ENCODE measurements around the gene LCA5. TPM values are rescaled to one million over a fixed set of nuclear protein-coding genes. Genes with fewer than 3 reads are reported as not detected.

The LCA5 gene
- total RNA-seq, 6 donors from 2014 or later: 2.9 to 16.6 (median 5.1) TPM

DNA sequence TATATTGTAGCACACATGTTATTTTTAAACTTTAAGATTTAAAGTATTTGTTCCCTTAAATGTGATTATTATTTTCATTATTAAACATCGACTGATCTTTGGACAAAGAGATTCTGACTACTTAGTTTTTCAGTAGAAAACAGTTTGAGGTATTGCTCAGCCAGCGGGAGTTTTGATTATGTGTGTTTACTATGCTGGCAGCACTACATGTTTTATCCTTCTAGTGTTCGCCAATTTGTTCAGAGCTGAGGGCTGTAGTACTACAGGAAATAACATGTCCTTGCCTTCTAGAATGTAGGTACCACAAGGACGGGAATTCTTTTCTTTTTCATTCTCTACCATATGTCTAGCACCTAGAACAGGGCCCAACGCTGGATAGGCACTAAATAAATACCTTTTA is 11.1 kb upstream of the LCA5 start:
- Histone ChIP-seq H3K27me3 (no peaks in the 10 kb centered on the region), H3K9me3 (no peaks in the 10 kb centered on the region), H3K4me1 (peaks cover 8 to 18% (median 13%) of the 10 kb centered on the region in 4 donors), H3K36me3 (peaks cover 0 to 5% (median 0%) of the 10 kb centered on the region in 4 donors), H3K4me3 (no peak overlapping the region), H3K27ac (no peak overlapping the region)
- 83 to 86% methylated on average over 5 of the region's 5 CpGs for WGBS, 2 donors
- DNase-seq (no peak), ATAC-seq (ENCODE audit: low FRiP score in 2 of 2) (no peak)
- TF ChIP-seq, protein P1, sequence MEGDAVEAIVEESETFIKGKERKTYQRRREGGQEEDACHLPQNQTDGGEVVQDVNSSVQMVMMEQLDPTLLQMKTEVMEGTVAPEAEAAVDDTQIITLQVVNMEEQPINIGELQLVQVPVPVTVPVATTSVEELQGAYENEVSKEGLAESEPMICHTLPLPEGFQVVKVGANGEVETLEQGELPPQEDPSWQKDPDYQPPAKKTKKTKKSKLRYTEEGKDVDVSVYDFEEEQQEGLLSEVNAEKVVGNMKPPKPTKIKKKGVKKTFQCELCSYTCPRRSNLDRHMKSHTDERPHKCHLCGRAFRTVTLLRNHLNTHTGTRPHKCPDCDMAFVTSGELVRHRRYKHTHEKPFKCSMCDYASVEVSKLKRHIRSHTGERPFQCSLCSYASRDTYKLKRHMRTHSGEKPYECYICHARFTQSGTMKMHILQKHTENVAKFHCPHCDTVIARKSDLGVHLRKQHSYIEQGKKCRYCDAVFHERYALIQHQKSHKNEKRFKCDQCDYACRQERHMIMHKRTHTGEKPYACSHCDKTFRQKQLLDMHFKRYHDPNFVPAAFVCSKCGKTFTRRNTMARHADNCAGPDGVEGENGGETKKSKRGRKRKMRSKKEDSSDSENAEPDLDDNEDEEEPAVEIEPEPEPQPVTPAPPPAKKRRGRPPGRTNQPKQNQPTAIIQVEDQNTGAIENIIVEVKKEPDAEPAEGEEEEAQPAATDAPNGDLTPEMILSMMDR (IDR thresholded peaks at IDR 0.05): no peak
- TF ChIP-seq EP300 (IDR thresholded peaks at IDR 0.05) (no peak), POLR2A (IDR thresholded peaks at IDR 0.05) (no peak), POLR2AphosphoS5 (IDR thresholded peaks at IDR 0.05) (no peak)

DNA sequence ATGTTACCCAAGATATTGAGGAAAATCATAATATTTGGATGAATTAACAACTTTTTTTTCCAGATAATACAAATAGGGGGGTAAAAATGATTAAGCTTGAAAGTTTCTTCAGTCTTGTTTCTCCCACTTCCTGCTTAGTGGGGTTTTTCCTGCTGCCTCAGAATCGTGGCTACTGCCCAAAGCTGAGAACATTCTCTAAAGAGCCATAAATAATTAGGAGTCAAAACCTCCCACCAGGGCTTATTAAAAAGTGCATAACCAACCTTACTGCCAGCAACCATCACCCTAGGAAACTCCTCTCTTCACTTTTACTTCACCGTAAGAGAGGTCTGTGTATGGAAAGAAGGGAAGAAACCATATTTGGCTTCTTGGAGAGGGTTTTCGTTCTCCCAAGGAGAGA is 9.0 kb upstream of the LCA5 start:
- TF ChIP-seq POLR2A (IDR thresholded peaks at IDR 0.05) (no peak), POLR2AphosphoS5 (IDR thresholded peaks at IDR 0.05) (no peak)
- TF ChIP-seq, protein P1 (IDR thresholded peaks at IDR 0.05): no peak
- Histone ChIP-seq H3K27me3 (no peaks in the 10 kb centered on the region), H3K36me3 (peaks cover 0 to 5% (median 0%) of the 10 kb centered on the region in 4 donors), H3K4me1 (peaks cover 8 to 18% (median 13%) of the 10 kb centered on the region in 4 donors), H3K4me3 (no peak overlapping the region), H3K9me3 (no peaks in the 10 kb centered on the region), H3K27ac (no peak overlapping the region)
- DNase-seq (no peak), ATAC-seq (ENCODE audit: low FRiP score in 2 of 2) (peak in 1 of 2 donors; percentile 49)
- WGBS, 2 donors: 61 to 63% methylated on average over 3 of the region's 3 CpGs

DNA sequence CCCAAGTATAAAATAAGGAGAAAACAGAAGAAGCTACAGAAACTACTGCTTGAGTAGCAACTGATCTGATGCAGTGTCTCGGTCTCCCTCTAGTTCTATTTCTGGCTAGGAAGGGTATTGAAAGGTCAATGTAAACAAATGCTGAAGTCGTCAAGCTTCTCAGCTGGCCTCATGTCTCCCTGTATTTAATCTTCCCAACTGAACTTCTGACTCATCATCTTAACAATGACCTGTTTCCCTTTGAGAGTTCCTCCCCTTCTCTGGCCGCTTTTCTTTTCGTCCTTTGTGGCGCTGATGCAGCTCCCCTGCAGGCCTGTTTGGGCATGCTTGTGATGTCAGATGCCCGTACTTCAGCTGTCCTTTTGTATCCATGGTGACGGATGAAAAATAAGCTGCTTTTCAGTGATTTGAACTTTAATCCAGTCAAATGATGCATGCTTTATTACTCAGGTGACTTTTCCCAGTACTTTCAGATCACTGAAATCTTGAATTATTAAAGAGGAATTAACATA is 7.8 kb upstream of the LCA5 start:
- Histone ChIP-seq H3K27me3 (no peaks in the 10 kb centered on the region), H3K4me1 (peaks cover 8 to 18% (median 13%) of the 10 kb centered on the region in 4 donors), H3K36me3 (no peaks in the 10 kb centered on the region), H3K9me3 (no peaks in the 10 kb centered on the region), H3K27ac (peak overlapping the region; percentile 45 to 62 (median 54)), H3K4me3 (peak overlapping the region in 2 of 4 donors; percentile 1 to 4)
- peak in 1 of 2 donors; percentile 57 for DNase-seq
- WGBS, 2 donors: 16 to 19% methylated on average over 7 of the region's 7 CpGs
- TF ChIP-seq, protein P1 (IDR thresholded peaks at IDR 0.05): peak; percentile 33 to 69 (median 52)
- peak in 2 of 4 donors; percentile 38 to 58 for TF ChIP-seq EP300 (IDR thresholded peaks at IDR 0.05)
- peak; percentile 47 to 71 for TF ChIP-seq POLR2AphosphoS5 (IDR thresholded peaks at IDR 0.05)
- no peak for TF ChIP-seq POLR2A (IDR thresholded peaks at IDR 0.05)
- peak; percentile 88 to 96 for ATAC-seq (ENCODE audit: low FRiP score in 2 of 2)

DNA sequence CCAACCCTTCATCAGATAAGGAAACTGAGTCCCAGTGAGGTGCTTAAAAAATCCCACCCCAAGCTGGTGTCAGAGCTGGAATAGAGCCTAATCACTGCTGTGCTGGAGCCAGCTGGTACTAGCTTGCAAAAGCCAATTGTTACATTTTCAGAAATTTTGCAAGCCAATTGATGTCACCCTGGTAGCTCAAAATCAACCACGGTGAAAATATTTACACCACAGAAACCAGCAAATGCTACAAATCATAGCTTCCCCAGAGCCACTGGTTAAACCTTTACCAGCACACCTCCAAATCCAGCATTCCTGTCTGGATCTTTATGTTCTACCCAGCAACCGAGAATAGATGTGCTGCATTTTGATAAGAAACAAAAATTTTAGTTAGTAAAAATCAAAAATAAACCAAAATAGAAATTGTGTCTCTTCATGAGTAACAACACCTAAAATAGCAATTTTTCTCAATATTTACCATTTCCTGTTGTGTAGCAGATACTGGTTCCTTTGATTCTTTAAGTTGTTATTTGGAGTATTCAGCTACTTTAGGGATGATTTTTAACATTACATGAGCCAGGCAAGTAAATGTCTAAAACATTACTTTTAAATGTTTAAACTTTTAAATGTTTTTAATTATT is 7.2 kb upstream of the LCA5 start:
- Histone ChIP-seq H3K9me3 (no peaks in the 10 kb centered on the region), H3K27ac (peak overlapping the region; percentile 45 to 62 (median 54)), H3K36me3 (no peaks in the 10 kb centered on the region), H3K4me3 (peak overlapping the region in 2 of 4 donors; percentile 1 to 4), H3K27me3 (no peaks in the 10 kb centered on the region), H3K4me1 (peaks cover 8 to 18% (median 13%) of the 10 kb centered on the region in 4 donors)
- TF ChIP-seq, protein P1 (IDR thresholded peaks at IDR 0.05): no peak
- TF ChIP-seq POLR2AphosphoS5 (IDR thresholded peaks at IDR 0.05) (no peak), POLR2A (IDR thresholded peaks at IDR 0.05) (no peak), EP300 (IDR thresholded peaks at IDR 0.05) (no peak)
- 48 to 68% methylated on average over 2 of the region's 2 CpGs for WGBS, 2 donors
- ATAC-seq (ENCODE audit: low FRiP score in 2 of 2) (no peak), DNase-seq (no peak)
